ENCODE results near the gene FBXL16.

Gene FBXL16

DNA sequence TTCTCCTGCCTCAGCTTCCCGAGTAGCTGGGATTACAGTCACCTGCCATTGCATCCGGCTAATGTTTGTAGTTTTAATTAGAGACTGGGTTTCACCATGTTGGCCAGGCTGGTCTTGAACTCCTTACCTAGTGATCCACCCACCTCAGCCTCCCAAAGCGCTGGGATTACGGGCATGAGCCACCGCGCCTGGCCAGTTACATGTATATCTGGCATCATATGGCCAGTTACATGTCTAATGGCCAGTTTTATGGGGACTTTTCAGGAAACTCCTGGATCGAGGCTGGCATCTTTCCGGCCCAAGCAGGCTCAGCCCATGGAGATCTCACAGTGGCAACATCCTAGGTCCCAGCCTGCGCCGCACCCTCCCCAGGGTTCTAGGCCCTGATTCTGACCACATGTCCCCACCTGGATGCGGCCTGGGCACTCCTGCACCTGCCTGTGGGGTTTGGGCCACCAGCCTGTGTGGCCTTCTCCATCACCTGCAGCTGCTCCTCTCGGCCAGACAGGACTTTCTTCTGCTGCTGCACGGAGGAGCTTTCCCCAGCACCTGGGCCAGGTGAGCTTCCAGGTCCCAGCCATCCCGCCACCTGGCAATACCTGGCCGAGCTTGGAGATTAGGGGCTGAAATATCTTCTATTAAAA lies 36.5 kb upstream of the FBXL16 start:
- DNase-seq (ENCODE audit: low read depth): no peak
- H3K4me3 ChIP-seq (ENCODE audit: low read depth, low read length): no peak overlapping the region
- TF ChIP-seq POLR2A (IDR thresholded peaks at IDR 0.05; ENCODE audit: extremely low read depth, insufficient read length): no peak
- TF ChIP-seq, protein P1, sequence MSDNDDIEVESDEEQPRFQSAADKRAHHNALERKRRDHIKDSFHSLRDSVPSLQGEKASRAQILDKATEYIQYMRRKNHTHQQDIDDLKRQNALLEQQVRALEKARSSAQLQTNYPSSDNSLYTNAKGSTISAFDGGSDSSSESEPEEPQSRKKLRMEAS (IDR thresholded peaks at IDR 0.05; ENCODE audit: low read depth, low read length): no peak
- no peak for TF ChIP-seq MYC (IDR thresholded peaks at IDR 0.05; ENCODE audit: low read depth, low read length)
- TF ChIP-seq, protein P2, sequence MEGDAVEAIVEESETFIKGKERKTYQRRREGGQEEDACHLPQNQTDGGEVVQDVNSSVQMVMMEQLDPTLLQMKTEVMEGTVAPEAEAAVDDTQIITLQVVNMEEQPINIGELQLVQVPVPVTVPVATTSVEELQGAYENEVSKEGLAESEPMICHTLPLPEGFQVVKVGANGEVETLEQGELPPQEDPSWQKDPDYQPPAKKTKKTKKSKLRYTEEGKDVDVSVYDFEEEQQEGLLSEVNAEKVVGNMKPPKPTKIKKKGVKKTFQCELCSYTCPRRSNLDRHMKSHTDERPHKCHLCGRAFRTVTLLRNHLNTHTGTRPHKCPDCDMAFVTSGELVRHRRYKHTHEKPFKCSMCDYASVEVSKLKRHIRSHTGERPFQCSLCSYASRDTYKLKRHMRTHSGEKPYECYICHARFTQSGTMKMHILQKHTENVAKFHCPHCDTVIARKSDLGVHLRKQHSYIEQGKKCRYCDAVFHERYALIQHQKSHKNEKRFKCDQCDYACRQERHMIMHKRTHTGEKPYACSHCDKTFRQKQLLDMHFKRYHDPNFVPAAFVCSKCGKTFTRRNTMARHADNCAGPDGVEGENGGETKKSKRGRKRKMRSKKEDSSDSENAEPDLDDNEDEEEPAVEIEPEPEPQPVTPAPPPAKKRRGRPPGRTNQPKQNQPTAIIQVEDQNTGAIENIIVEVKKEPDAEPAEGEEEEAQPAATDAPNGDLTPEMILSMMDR (IDR thresholded peaks at IDR 0.05; ENCODE audit: low read depth, low read length): no peak

DNA sequence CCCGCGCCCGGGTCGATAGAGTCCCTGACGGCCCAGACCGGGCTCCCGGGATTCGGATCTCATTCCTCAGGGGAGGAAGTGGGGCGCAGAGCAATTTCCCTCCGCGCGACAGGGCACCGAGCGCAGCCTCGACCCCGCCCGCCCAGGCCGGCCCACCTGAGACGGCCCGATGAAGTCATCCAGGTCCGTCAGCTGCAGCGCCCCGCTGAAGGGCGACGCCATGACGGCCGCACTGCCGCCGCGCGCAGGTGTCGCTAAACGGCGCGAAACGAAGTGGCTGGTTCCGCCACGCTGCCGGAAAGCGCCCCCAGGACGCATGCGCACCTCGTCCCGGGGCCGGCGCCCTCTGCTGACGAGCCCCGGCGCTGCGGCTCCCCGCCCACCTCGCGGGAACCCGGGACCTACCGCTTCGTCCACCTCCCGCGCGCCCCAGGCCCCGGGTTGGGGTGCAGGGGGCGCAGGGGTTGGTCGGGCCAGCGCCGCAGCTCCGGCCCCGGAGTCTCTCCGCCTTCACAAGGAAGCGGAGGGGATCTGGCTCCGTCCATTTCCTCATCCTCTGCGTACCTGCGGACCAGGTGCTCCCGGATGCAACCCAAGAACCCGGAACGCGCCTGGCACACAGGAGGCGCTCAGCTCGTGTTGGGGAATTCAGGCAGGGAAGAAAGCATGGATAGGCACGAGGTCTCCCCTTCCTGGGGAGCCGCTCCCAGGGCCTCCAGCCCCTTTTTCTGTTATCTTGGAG lies 35.3 kb upstream of the FBXL16 start, which contains the start of gene CIAO3:
Gene CIAO3 (minus strand): TSS at position 234 of the 742 bp plus-strand sequence. CDS start 12 bp downstream, at position 222.
- TF ChIP-seq, protein P1 (IDR thresholded peaks at IDR 0.05; ENCODE audit: low read depth, low read length): peak; percentile 66; the same call in 1 of the 2 replicates
- TF ChIP-seq, protein P2 (IDR thresholded peaks at IDR 0.05; ENCODE audit: low read depth, low read length): peak; percentile 53
- TF ChIP-seq MYC (IDR thresholded peaks at IDR 0.05; ENCODE audit: low read depth, low read length) (peak; percentile 44), POLR2A (IDR thresholded peaks at IDR 0.05; ENCODE audit: extremely low read depth, insufficient read length) (no peak)
- H3K4me3 ChIP-seq (ENCODE audit: low read depth, low read length): peak within 1 kb of the TSS; percentile 62
- peak; percentile 85 for DNase-seq (ENCODE audit: low read depth)

DNA sequence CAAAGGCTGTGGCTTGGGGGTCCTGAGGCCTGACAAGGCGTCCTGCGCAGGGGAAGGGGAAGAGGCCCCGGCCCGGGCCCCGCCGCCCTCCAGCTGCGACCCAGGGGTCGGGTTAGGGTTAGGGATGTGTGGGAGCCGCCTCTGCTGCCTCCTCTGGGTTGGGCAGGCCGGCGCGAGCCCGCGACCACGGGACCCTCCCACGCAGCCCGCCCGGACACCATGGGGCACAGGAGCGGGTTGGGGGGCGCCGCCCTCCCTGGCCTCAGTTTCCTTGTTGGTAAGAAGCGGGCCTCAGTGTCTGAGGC lies 34.8 kb upstream of the FBXL16 start:
- DNase-seq (ENCODE audit: low read depth): peak; percentile 47
- peak overlapping the region; percentile 62 for H3K4me3 ChIP-seq (ENCODE audit: low read depth, low read length)
- TF ChIP-seq POLR2A (IDR thresholded peaks at IDR 0.05; ENCODE audit: extremely low read depth, insufficient read length): no peak
- TF ChIP-seq, protein P1 (IDR thresholded peaks at IDR 0.05; ENCODE audit: low read depth, low read length): no peak
- TF ChIP-seq, protein P2 (IDR thresholded peaks at IDR 0.05; ENCODE audit: low read depth, low read length): no peak
- TF ChIP-seq MYC (IDR thresholded peaks at IDR 0.05; ENCODE audit: low read depth, low read length): no peak

DNA sequence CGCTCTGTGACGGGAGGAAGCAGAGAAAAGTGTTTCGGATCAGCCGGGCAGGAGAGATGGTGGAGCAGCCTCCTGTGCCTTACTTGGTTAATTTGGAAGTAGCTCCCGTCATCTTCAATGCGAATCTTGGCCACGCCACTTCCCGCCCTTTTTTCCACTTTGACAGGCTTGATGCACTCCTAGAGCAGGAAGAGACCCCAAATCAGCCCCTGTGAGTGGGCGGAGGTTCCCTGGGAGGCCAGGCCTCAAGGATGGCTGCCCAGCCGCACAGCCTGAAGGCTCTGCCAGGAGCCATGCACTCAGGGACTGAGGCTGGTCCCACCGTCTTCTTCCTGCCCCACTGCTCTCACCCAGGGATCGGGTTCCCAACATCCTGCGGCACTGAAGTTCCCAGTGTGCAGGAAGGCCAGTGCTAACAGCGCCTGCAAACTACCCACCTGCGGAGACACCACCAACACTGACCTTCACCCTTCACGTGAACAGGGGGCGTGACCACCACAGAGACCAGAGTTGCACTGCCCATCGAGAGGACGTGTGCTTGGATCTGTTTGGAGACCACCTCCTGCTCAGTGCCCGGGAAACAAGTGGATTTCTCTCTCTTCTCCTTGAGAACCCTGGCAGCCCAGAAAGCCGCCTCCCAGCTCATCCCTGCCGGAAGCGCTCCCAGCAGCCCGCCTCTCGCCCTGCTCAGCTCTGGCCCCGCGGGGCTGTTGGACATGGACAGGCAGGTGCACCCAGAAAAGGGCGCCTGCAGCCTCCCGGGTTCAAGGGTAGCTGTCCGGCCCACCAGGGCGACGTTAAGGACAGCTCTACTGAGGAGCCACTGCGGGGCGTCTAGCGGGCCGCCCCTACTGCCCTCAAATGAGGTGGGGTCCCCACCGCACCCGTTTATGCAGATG lies 34.2 kb upstream of the FBXL16 start:
- DNase-seq (ENCODE audit: low read depth): no peak
- TF ChIP-seq, protein P1 (IDR thresholded peaks at IDR 0.05; ENCODE audit: low read depth, low read length): no peak
- TF ChIP-seq, protein P2 (IDR thresholded peaks at IDR 0.05; ENCODE audit: low read depth, low read length): no peak
- TF ChIP-seq MYC (IDR thresholded peaks at IDR 0.05; ENCODE audit: low read depth, low read length): no peak
- TF ChIP-seq POLR2A (IDR thresholded peaks at IDR 0.05; ENCODE audit: extremely low read depth, insufficient read length): no peak
- H3K4me3 ChIP-seq (ENCODE audit: low read depth, low read length): peak overlapping the region; percentile 62

DNA sequence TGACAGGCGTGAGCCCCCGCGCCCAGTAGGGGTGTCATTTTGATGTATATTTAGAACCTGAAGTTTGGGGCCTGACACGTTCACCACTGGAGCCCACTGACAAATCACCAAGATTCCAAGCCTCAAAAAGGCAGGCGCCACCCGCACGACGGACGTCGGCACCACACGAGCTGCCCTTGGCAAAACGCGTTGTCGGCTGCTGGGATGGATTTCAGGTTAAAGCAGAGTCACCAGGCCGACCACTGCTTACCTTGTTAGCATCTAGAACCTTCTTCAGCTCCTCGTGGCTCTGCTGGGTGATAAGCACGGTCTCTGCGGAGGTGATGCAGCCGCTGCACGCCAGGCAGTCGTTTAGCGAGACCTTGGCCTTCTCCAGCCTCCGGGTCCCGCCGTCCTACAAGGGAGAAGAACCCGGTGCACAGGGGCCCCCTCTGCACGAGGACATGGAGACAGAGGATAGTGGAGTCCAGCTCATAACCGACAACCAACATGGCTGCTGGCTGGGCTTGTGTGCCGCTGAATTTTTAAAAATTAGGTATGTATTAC lies 31.4 kb upstream of the FBXL16 start:
- DNase-seq (ENCODE audit: low read depth): no peak
- H3K4me3 ChIP-seq (ENCODE audit: low read depth, low read length): no peak overlapping the region
- no peak for TF ChIP-seq POLR2A (IDR thresholded peaks at IDR 0.05; ENCODE audit: extremely low read depth, insufficient read length)
- TF ChIP-seq, protein P1 (IDR thresholded peaks at IDR 0.05; ENCODE audit: low read depth, low read length): no peak
- TF ChIP-seq, protein P2 (IDR thresholded peaks at IDR 0.05; ENCODE audit: low read depth, low read length): no peak
- no peak for TF ChIP-seq MYC (IDR thresholded peaks at IDR 0.05; ENCODE audit: low read depth, low read length)
